HepG2 (cell line): ENCODE results near the gene RNF125. TPM values are rescaled to one million over a fixed set of nuclear protein-coding genes. Genes with fewer than 3 reads are reported as not detected.
A peak's percentile ranks its signal among the peaks of the same experiment; 100 is the strongest.

Experiments used
- ETS1 ChIP-seq: sonication (generic); formaldehyde crosslinking; IDR thresholded peaks from 2 replicates; pipeline ENCODE4 v1.4.0; 2020; ENCODE audit warnings: missing genetic modification reagents
- FOSL2 ChIP-seq: sonication (generic); formaldehyde crosslinking; IDR thresholded peaks from 2 replicates; pipeline ENCODE4 v1.4.0; 2020; ENCODE audit warnings: missing genetic modification reagents
- GMEB1 ChIP-seq: sonication (generic); formaldehyde crosslinking; IDR thresholded peaks from 2 replicates; pipeline ENCODE4 v1.5.1; 2020; ENCODE audit warnings: missing genetic modification reagents, mild to moderate bottlenecking, borderline replicate concordance
- GPN1 ChIP-seq: sonication (generic); formaldehyde crosslinking; IDR thresholded peaks from 2 replicates; pipeline ENCODE4 v1.5.1; 2020; ENCODE audit warnings: missing genetic modification reagents, borderline replicate concordance
- HMGXB4 ChIP-seq, 2 experiments: sonication (generic) in 1 of 2; formaldehyde crosslinking in 1 of 2; IDR thresholded peaks; 2 replicates each; pipeline versions ENCODE4 v1.4.0 to v1.6.1; 2018 to 2020; ENCODE audit warnings: missing genetic modification reagents in 2 of 2, borderline replicate concordance in 1 of 2, low read depth in 1 of 2, mild to moderate bottlenecking in 1 of 2, missing biosample characterization in 1 of 2
- KDM3A ChIP-seq: IDR thresholded peaks from 2 replicates; pipeline ENCODE4 v1.6.1; 2018; ENCODE audit warnings: low read depth, missing compliant biosample characterization
- NKX3-1 ChIP-seq: sonication (generic); formaldehyde crosslinking; IDR thresholded peaks from 2 replicates; pipeline ENCODE4 v1.5.0; 2020; ENCODE audit warnings: missing genetic modification reagents
- NR3C1 ChIP-seq: sonication (generic); formaldehyde crosslinking; IDR thresholded peaks from 2 replicates; pipeline ENCODE4 v1.4.0; 2020; ENCODE audit warnings: missing genetic modification reagents
- SIX4 ChIP-seq: sonication (generic); formaldehyde crosslinking; IDR thresholded peaks from 2 replicates; pipeline ENCODE4 v1.4.0; 2020; ENCODE audit warnings: missing genetic modification reagents
- TAF15 ChIP-seq: fragments of 200-400 bp; formaldehyde crosslinking; IDR thresholded peaks from one replicate; pipeline ENCODE4 v1.6.1; 2018; ENCODE audit warnings: mild to moderate bottlenecking, low read depth, low read length; ENCODE audit not compliant: poor library complexity, severe bottlenecking
- TFAP4 ChIP-seq: sonication (generic); IDR thresholded peaks from 2 replicates; pipeline ENCODE4 v1.6.1; 2016; ENCODE audit warnings: low read depth, borderline replicate concordance
- YEATS4 ChIP-seq: sonication (generic); formaldehyde crosslinking; IDR thresholded peaks from 2 replicates; pipeline ENCODE4 v1.4.0; 2020; ENCODE audit warnings: missing genetic modification reagents, borderline replicate concordance
- ZNF18 ChIP-seq: sonication (generic); formaldehyde crosslinking; IDR thresholded peaks from 2 replicates; pipeline ENCODE4 v1.8.0; 2022; ENCODE audit warnings: mild to moderate bottlenecking, missing genetic modification reagents; ENCODE audit not compliant: insufficient replicate concordance
- ZNF766 ChIP-seq: sonication (generic); formaldehyde crosslinking; IDR thresholded peaks from 2 replicates; pipeline ENCODE4 v1.5.0; 2020; ENCODE audit warnings: missing genetic modification reagents, borderline replicate concordance
- ZSCAN9 ChIP-seq: IDR thresholded peaks from 2 replicates; pipeline ENCODE4 v1.6.1; 2016; ENCODE audit warnings: borderline replicate concordance
- polyA plus RNA-seq, 8 experiments: library from polyadenylated mRNA; depleted of rRNA in 3 of 8; stranded (reverse) in 7 of 8; unstranded in 1 of 8; fragments of >200 nt; fragmentation: Illumina TruSeq in 4 of 8; extraction: Trizol in 4 of 8; gene quantifications; 2 replicates each; pipeline versions ENCODE4 v1.2.1 to v1.2.3, GENCODE V29; 2011 to 2016; ENCODE audit warnings: low read depth in 4 of 8, missing spikeins in 1 of 8, mixed read lengths in 1 of 8; ENCODE audit not compliant: insufficient read depth in 1 of 8
- total RNA-seq, 5 experiments: library from RNA; depleted of rRNA; stranded (reverse); fragments of >200 nt; fragmentation: Illumina TruSeq; extraction: Trizol; gene quantifications; 2 replicates each; pipeline ENCODE4 v1.2.3, GENCODE V29; 2016; ENCODE audit warnings: low read depth in 1 of 5
- TF ChIP-seq, protein P1 (sequence below): sonication (generic); formaldehyde crosslinking; IDR thresholded peaks from 2 replicates; pipeline ENCODE4 v1.4.0; 2020; ENCODE audit warnings: missing genetic modification reagents
- TF ChIP-seq, protein P2 (sequence below): IDR thresholded peaks from 2 replicates; pipeline ENCODE4 v1.6.1; 2018; ENCODE audit warnings: missing genetic modification reagents, mild to moderate bottlenecking, missing compliant biosample characterization

The RNF125 gene
- total and polyA plus RNA-seq, 2 of the 13 experiments (the other 11 are each of a cell fraction or from before 2014, with no cell fraction given), result 0.58 to 1.8 TPM

DNA sequence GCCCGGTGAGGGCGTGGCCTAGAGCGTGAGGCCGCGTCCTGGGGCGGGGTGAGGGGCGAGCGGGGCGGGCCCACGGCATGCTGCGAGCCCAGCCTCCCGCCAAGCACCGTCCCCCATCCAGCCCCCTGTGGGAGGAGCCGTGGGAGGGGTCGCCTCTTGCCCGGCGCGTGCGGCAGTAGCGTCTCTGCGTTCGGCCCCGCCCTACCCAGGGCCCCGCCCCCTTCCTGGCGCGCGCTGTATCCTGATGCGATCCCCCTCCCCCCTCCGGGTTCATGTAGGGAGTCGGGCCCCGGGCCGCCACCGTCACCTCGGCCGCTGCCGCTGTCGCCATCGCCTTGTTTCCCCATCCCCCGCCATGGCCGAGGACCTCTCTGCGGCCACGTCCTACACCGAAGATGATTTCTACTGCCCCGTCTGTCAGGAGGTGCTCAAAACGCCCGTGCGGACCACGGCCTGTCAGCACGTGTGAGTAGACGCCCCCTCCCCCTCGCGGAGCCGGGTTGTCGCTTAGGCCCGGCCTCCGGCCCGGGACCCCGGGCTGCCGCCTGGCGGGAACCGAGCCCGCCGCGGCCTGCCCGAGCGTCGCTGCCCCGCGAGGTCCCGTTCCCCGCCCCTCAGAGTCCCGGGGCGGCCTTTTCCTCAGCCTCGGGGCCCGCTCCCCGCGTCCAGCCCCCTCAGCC, 73.9 kb downstream of the RNF125 start (continued):
- peak; percentile 73 for TF ChIP-seq GMEB1 (CRISPR knock-in tag)
- no peak for TF ChIP-seq SIX4 (CRISPR knock-in tag)
- no peak for TF ChIP-seq FOSL2
- TF ChIP-seq YEATS4 (CRISPR knock-in tag), result peak; percentile 70; the same call in 1 of the 2 replicates
- 0 out of 2 replicates have a peak, but pooled peaks have one; percentile 15 for TF ChIP-seq NKX3-1 (CRISPR knock-in tag)
- TF ChIP-seq ZSCAN9 (CRISPR knock-in tag), result 0 out of 2 replicates have a peak, but pooled peaks have one; percentile 32
- no peak for TF ChIP-seq TAF15
- 0 out of 2 replicates have a peak, but pooled peaks have one; percentile 12 for TF ChIP-seq KDM3A (CRISPR knock-in tag)
- TF ChIP-seq TFAP4, result no peak
- no peak for TF ChIP-seq ETS1
- TF ChIP-seq HMGXB4 (CRISPR knock-in tag; IDR thresholded peaks at IDR 0.05; ENCODE audit: borderline replicate concordance in 1 of 2, low read depth in 1 of 2), result peak; percentile 36 to 54; a peak in 1 of 4 replicates
- TF ChIP-seq GPN1 (CRISPR knock-in tag), result no peak
- TF ChIP-seq, protein P1, sequence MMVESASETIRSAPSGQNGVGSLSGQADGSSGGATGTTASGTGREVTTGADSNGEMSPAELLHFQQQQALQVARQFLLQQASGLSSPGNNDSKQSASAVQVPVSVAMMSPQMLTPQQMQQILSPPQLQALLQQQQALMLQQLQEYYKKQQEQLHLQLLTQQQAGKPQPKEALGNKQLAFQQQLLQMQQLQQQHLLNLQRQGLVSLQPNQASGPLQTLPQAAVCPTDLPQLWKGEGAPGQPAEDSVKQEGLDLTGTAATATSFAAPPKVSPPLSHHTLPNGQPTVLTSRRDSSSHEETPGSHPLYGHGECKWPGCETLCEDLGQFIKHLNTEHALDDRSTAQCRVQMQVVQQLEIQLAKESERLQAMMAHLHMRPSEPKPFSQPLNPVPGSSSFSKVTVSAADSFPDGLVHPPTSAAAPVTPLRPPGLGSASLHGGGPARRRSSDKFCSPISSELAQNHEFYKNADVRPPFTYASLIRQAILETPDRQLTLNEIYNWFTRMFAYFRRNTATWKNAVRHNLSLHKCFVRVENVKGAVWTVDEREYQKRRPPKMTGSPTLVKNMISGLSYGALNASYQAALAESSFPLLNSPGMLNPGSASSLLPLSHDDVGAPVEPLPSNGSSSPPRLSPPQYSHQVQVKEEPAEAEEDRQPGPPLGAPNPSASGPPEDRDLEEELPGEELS, result 0 out of 2 replicates have a peak, but pooled peaks have one; percentile 47
- peak; percentile 51; the same call in 1 of the 2 replicates for TF ChIP-seq ZNF766 (CRISPR knock-in tag)
- no peak for TF ChIP-seq NR3C1
- TF ChIP-seq, protein P2, sequence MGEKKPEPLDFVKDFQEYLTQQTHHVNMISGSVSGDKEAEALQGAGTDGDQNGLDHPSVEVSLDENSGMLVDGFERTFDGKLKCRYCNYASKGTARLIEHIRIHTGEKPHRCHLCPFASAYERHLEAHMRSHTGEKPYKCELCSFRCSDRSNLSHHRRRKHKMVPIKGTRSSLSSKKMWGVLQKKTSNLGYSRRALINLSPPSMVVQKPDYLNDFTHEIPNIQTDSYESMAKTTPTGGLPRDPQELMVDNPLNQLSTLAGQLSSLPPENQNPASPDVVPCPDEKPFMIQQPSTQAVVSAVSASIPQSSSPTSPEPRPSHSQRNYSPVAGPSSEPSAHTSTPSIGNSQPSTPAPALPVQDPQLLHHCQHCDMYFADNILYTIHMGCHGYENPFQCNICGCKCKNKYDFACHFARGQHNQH, result no peak; the same call in 1 of the 2 replicates
- peak; percentile 24 for TF ChIP-seq ZNF18 (CRISPR knock-in tag)
